Spinal cord (tissue), 10 donors: Measurements from ENCODE around the gene OLIG2. TPM values are rescaled to one million over a fixed set of nuclear protein-coding genes. Genes with fewer than 3 reads are reported as not detected.

Experiments
- DNase-seq, 6 donors: peaks; one replicate each; pipeline versions ENCODE4 v3.0.0 to v3.0.0-alpha.2; 2013 to 2015; ENCODE audit warnings: low spot score in 6 of 6, low read depth in 4 of 6
- H3K27ac ChIP-seq: one replicate; pipeline ENCODE4 v1.5.1; 2013; ENCODE audit warnings: low read depth, low read length, control low read depth
- H3K27me3 ChIP-seq: one replicate; pipeline ENCODE4 v1.6.1; 2013; ENCODE audit warnings: low read length; ENCODE audit not compliant: control insufficient read depth, insufficient read depth
- H3K36me3 ChIP-seq: one replicate; pipeline ENCODE4 v1.6.1; 2013; ENCODE audit warnings: low read length; ENCODE audit not compliant: control insufficient read depth, insufficient read depth
- H3K4me1 ChIP-seq: one replicate; pipeline ENCODE4 v1.6.1; 2013; ENCODE audit warnings: low read length; ENCODE audit not compliant: control insufficient read depth, insufficient read depth
- H3K4me3 ChIP-seq: one replicate; pipeline ENCODE4 v1.5.1; 2013; ENCODE audit warnings: low read depth, low read length, control low read depth
- H3K9me3 ChIP-seq: one replicate; pipeline ENCODE4 v1.6.1; 2013; ENCODE audit warnings: low read length; ENCODE audit not compliant: control insufficient read depth, insufficient read depth
- WGBS: methylation state at CpG from one replicate; pipeline ENCODE4 v1.1.5; 2013; ENCODE audit warnings: missing lambda C conversion rate; ENCODE audit not compliant: insufficient coverage; 5-methylcytosine and 5-hydroxymethylcytosine counted together
- polyA plus RNA-seq, 2 donors: library from polyadenylated mRNA; unstranded; fragments of 120-200 nt; gene quantifications; one replicate each; pipeline ENCODE4 v1.2.1, GENCODE V29; 2013; ENCODE audit not compliant: insufficient read length in 2 of 2
- total RNA-seq, 2 donors: library from RNA; depleted of rRNA in 1 of 2; stranded (reverse); fragments of 120-200 nt in 1 of 2; fragments of >200 nt in 1 of 2; gene quantifications; one replicate each; pipeline versions ENCODE4 v1.2.3 to v1.2.4, GENCODE V29; 2013 to 2014
- donor health status: healthy.

Gene OLIG2
- total and polyA plus RNA-seq, 4 donors = 42.2 to 164 (median 93.4) TPM

- Histone ChIP-seq H3K27me3 (peaks cover 72% of the 10 kb centered on the region), H3K9me3 (peaks cover 5% of the 10 kb centered on the region), H3K36me3 (peaks cover 4% of the 10 kb centered on the region), H3K4me3 (no peak overlapping the region), H3K4me1 (peaks cover 32% of the 10 kb centered on the region), H3K27ac (no peak overlapping the region)
- DNase-seq = no peak
- WGBS = 79% methylated on average over 2 of the region's 5 CpGs
These were observed 43.5 kb downstream of the OLIG2 start for GRCh38 chr21:33069243-33069642.

GRCh38 chr21:33069645-33069993, 43.9 kb downstream of the OLIG2 start:
- Histone ChIP-seq H3K27ac (no peak overlapping the region), H3K4me1 (peaks cover 29% of the 10 kb centered on the region), H3K27me3 (peaks cover 72% of the 10 kb centered on the region), H3K36me3 (peaks cover 4% of the 10 kb centered on the region), H3K9me3 (peaks cover 5% of the 10 kb centered on the region), H3K4me3 (no peak overlapping the region)
- DNase-seq = no peak
- WGBS = under 1% methylated on average over 10 of the region's 11 CpGs

DNA sequence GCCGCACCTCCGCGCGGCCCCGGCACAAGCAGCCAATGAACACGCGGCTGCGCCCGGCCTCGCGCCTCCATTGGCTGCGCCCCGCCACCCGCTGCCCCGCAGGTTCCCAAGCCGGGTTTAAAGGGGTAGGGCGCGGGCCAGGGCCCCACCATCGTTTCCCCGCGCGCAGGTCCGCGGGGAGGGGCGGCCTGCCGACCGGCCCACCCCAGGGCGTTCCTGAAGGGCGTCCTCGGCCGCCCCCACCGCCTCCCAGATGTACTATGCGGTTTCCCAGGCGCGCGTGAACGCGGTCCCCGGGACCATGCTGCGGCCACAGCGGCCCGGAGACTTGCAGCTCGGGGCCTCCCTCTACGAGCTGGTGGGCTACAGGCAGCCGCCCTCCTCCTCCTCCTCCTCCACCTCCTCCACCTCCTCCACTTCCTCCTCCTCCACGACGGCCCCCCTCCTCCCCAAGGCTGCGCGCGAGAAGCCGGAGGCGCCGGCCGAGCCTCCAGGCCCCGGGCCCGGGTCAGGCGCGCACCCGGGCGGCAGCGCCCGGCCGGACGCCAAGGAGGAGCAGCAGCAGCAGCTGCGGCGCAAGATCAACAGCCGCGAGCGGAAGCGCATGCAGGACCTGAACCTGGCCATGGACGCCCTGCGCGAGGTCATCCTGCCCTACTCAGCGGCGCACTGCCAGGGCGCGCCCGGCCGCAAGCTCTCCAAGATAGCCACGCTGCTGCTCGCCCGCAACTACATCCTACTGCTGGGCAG, 44.4 kb downstream of the OLIG2 start, which contains the start of gene OLIG1:
Gene OLIG1, plus strand, starts transcription at position 148 of the 750 bp plus-strand sequence. Its CDS starts 106 bp downstream, at position 254.
- WGBS = under 1% methylated on average over 82 of the region's 82 CpGs

GRCh38 chr21:33070744-33070997, 44.9 kb downstream of the OLIG2 start:
- H3K36me3 ChIP-seq = peaks cover 4% of the 10 kb centered on the region
- peaks cover 5% of the 10 kb centered on the region for H3K9me3 ChIP-seq
- H3K27ac ChIP-seq = no peak overlapping the region
- H3K27me3 ChIP-seq = peaks cover 74% of the 10 kb centered on the region
- H3K4me3 ChIP-seq = peak overlapping the region; percentile 32
- DNase-seq = no peak
- WGBS = under 1% methylated on average over 44 of the region's 44 CpGs
- peaks cover 30% of the 10 kb centered on the region for H3K4me1 ChIP-seq

More for the DNA sequence above, 44.4 kb downstream of the OLIG2 start, which contains the start of gene OLIG1:
- Histone ChIP-seq H3K27ac (peak within 1 kb of the TSS; percentile 44), H3K36me3 (peaks cover 4% of the 10 kb centered on the region), H3K9me3 (peaks cover 5% of the 10 kb centered on the region), H3K27me3 (peaks cover 70% of the 10 kb centered on the region), H3K4me3 (peak within 1 kb of the TSS; percentile 55), H3K4me1 (peaks cover 27% of the 10 kb centered on the region)
- DNase-seq = peak in 3 of 6 donors; percentile 54 to 86 (median 77)

DNA sequence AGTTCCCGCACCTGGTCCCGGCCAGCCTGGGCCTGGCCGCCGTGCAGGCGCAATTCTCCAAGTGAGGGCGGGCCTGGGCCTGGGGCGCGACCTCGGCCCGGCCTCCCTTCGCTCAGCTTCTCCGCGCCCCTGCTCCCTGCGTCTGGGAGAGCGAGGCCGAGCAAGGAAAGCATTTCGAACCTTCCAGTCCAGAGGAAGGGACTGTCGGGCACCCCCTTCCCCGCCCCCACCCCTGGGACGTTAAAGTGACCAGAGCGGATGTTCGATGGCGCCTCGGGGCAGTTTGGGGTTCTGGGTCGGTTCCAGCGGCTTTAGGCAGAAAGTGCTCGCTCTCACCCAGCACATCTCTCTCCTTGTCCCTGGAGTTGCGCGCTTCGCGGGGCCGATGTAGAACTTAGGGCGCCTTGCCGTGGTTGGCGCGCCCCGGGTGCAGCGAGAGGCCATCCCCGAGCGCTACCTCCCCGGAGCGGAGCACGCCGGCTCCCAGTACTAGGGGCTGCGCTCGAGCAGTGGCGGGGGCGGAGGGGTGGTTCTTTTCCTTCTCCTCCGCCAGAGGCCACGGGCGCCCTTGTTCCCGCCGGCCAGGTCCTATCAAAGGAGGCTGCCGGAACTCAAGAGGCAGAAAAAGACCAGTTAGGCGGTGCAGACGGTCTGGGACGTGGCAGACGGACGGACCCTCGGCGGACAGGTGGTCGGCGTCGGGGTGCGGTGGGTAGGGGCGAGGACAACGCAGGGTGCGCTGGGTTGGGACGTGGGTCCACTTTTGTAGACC, 45.4 kb downstream of the OLIG2 start:
- H3K27me3 ChIP-seq = peaks cover 79% of the 10 kb centered on the region
- peaks cover 34% of the 10 kb centered on the region for H3K4me1 ChIP-seq
- peaks cover 4% of the 10 kb centered on the region for H3K36me3 ChIP-seq
- peak overlapping the region; percentile 44 for H3K27ac ChIP-seq
- peak overlapping the region; percentile 55 for H3K4me3 ChIP-seq
- peaks cover 5% of the 10 kb centered on the region for H3K9me3 ChIP-seq
- peak in 1 of 6 donors; percentile 58 for DNase-seq
- WGBS = under 1% methylated on average over 66 of the region's 69 CpGs

GRCh38 chr21:33071770-33072306, 46.1 kb downstream of the OLIG2 start:
- WGBS = under 1% methylated on average over 35 of the region's 38 CpGs
- Histone ChIP-seq H3K27ac (peak overlapping the region; percentile 44), H3K36me3 (peaks cover 4% of the 10 kb centered on the region), H3K27me3 (peaks cover 85% of the 10 kb centered on the region), H3K4me3 (peak overlapping the region; percentile 55), H3K4me1 (peaks cover 34% of the 10 kb centered on the region), H3K9me3 (peaks cover 5% of the 10 kb centered on the region)
- peak in 2 of 6 donors; percentile 40 to 56 for DNase-seq

DNA sequence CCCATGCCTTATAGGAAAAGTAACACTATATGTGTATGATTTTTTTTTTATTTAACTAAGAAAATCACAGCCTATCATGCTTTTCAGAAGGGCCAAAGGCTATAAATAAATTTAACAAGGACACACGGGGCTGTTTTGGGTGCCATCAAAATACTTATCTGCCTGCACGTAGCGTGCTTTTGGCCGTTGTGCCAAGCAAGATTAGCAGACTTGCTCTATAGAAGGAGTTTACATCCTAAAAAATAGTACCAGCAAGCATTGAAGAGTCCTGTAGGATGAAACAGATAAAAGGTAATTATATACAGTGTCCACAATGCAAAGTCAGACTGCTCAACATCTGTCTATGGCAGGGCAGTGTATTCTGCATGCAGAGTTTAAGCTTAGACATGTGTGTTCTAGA, 47.9 kb downstream of the OLIG2 start:
- Histone ChIP-seq H3K9me3 (peaks cover 5% of the 10 kb centered on the region), H3K36me3 (peaks cover 4% of the 10 kb centered on the region), H3K4me3 (no peak overlapping the region), H3K27ac (no peak overlapping the region), H3K4me1 (peaks cover 23% of the 10 kb centered on the region), H3K27me3 (peaks cover 86% of the 10 kb centered on the region)
- 60% methylated on average over 3 of the region's 4 CpGs for WGBS
- no peak for DNase-seq

DNA sequence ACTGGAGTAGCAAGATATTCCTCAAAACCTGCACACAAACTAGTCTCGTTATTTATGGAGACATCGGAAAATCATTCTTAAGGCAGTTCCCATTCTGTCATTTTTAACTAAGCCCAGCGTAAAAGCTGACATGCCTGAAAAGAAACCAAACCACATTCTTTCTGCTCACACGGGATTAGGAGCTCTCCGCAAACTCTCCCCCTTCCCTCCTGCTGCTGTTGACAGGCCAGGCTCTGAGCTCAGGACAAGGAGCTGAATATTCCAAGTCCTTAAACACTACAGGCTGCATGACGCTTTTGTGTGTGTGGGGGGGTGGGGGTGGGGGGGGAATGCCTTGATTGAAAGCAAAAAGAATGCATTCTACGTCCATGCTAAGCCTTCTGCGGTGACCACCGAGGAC, 49.4 kb downstream of the OLIG2 start:
- 24% methylated on average over 8 of the region's 9 CpGs for WGBS
- H3K4me1 ChIP-seq = peaks cover 27% of the 10 kb centered on the region
- H3K4me3 ChIP-seq = no peak overlapping the region
- peaks cover 4% of the 10 kb centered on the region for H3K36me3 ChIP-seq
- no peaks in the 10 kb centered on the region for H3K9me3 ChIP-seq
- peaks cover 76% of the 10 kb centered on the region for H3K27me3 ChIP-seq
- no peak for DNase-seq
- H3K27ac ChIP-seq = no peak overlapping the region

DNA sequence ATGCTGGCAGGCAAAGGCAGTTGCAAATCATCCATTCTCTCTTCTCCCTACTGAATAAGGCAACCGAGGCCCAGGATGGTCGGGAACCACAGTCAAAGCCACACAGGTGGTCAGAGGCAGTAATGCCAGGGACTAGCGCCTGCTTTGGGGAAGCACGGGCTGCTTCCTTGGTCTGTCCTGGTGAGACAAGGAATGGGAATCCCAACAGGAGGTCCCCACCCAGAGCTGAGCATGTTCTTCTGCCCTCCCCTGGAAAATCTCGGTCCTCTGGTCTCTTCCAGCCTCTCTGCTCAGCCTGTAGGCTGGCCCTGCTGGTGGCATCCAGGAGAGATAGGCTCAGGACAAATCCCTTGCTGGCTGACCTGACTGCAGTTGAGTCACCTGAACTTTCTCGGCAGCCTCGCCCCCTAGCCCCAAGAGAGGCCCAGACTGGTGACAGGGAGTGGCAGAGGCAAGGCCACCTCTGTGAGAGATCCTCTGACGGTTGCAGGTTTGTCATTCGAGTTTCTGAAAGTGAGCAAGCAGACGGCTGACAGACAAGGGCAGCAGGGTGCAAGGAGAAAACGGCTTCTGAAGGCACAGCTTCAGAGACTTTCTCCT, 50.0 kb downstream of the OLIG2 start:
- no peaks in the 10 kb centered on the region for H3K9me3 ChIP-seq
- peaks cover 78% of the 10 kb centered on the region for H3K27me3 ChIP-seq
- 50% methylated on average over 10 of the region's 11 CpGs for WGBS
- H3K4me3 ChIP-seq = no peak overlapping the region
- no peak for DNase-seq
- H3K36me3 ChIP-seq = peaks cover 4% of the 10 kb centered on the region
- no peak overlapping the region for H3K27ac ChIP-seq
- H3K4me1 ChIP-seq = peaks cover 27% of the 10 kb centered on the region
